Measurements from ENCODE around the gene DPP10. TPM values are rescaled to one million over a fixed set of nuclear protein-coding genes. Genes with fewer than 3 reads are reported as not detected.

Gene DPP10
- total and polyA plus RNA-seq, 2 of the 13 experiments (the other 11 are each of a cell fraction or from before 2014, with no cell fraction given): 0.95 to 1.7 TPM

GRCh38 chr2:115119086-115119485 is 676.6 kb downstream of the DPP10 start:
- ChIA-PET POLR2A (no interaction called here), CTCF (ENCODE audit: low intra/inter-chr PET ratio, low total read pairs) (no interaction called here)
- Histone ChIP-seq H3K27me3 (ENCODE audit: control insufficient read depth in 1 of 2, insufficient read depth in 2 of 2, low read length in 2 of 2) (no peaks in the 10 kb centered on the region), H3K4me2 (ENCODE audit: low read depth, low read length) (no peak overlapping the region), H3K9me3 (ENCODE audit: low read length) (peaks cover 83% of the 10 kb centered on the region), H3K4me3 (replicated peaks in 1 of 3; ENCODE audit: insufficient read depth in 1 of 3, low read depth in 2 of 3, low read length in 3 of 3) (no peak overlapping the region), H3K27ac (ENCODE audit: extremely low read length, insufficient read depth, low read length) (no peak overlapping the region), H4K20me1 (ENCODE audit: insufficient read depth, low read length) (no peaks in the 10 kb centered on the region), H3K9ac (ENCODE audit: insufficient read depth, low read depth, low read length) (no peak overlapping the region), H3K79me2 (ENCODE audit: insufficient read depth, low read length) (no peaks in the 10 kb centered on the region), H3K4me1 (ENCODE audit: insufficient read depth, low read length) (no peaks in the 10 kb centered on the region), H2AFZ (ENCODE audit: low read length) (no peak overlapping the region), H3K36me3 (replicated peaks in 1 of 2; ENCODE audit: control insufficient read depth in 1 of 2, insufficient read depth in 2 of 2, low read length in 2 of 2) (no peaks in the 10 kb centered on the region)
- intact Hi-C loops (cut with micrococcal nuclease; ENCODE audit: unreplicated experiment) (no loop called here), in situ Hi-C loops (cut with HindIII; ENCODE audit: extremely low pct_ligation_motif_present, low pct_unique_long_range_greater_than_20kb) (no loop called here)
- FAIRE-seq (no peak), DNase-seq (ENCODE audit: low spot score) (no peak), ATAC-seq (no peak)
- 0% methylated on average over 1 of the region's 1 CpG for WGBS (ENCODE audit: low lambda C conversion rate)
- no TSS peak for BruUV-seq (replicated peaks)
- TF ChIP-seq ZNF83 (CRISPR knock-in tag; IDR thresholded peaks at IDR 0.05; ENCODE audit: borderline replicate concordance) (no peak), ZNF263 (CRISPR knock-in tag; IDR thresholded peaks at IDR 0.05) (no peak), RNF2 (conservative IDR thresholded peaks at IDR 0.05; ENCODE audit: low read depth) (no peak), ZNF549 (CRISPR knock-in tag; IDR thresholded peaks at IDR 0.05) (no peak), MED13 (CRISPR knock-in tag; IDR thresholded peaks at IDR 0.05) (no peak), ZNF615 (CRISPR knock-in tag; IDR thresholded peaks at IDR 0.05; ENCODE audit: borderline replicate concordance) (no peak)
- TF ChIP-seq, protein P1, sequence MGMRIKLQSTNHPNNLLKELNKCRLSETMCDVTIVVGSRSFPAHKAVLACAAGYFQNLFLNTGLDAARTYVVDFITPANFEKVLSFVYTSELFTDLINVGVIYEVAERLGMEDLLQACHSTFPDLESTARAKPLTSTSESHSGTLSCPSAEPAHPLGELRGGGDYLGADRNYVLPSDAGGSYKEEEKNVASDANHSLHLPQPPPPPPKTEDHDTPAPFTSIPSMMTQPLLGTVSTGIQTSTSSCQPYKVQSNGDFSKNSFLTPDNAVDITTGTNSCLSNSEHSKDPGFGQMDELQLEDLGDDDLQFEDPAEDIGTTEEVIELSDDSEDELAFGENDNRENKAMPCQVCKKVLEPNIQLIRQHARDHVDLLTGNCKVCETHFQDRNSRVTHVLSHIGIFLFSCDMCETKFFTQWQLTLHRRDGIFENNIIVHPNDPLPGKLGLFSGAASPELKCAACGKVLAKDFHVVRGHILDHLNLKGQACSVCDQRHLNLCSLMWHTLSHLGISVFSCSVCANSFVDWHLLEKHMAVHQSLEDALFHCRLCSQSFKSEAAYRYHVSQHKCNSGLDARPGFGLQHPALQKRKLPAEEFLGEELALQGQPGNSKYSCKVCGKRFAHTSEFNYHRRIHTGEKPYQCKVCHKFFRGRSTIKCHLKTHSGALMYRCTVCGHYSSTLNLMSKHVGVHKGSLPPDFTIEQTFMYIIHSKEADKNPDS (CRISPR knock-in tag; IDR thresholded peaks at IDR 0.05): no peak

GRCh38 chr2:115122701-115123100 is 680.3 kb downstream of the DPP10 start:
- DNase-seq (ENCODE audit: low spot score) (no peak), ATAC-seq (no peak), FAIRE-seq (no peak)
- H3K4me3 ChIP-seq (replicated peaks in 1 of 3; ENCODE audit: insufficient read depth in 1 of 3, low read depth in 2 of 3, low read length in 3 of 3): no peak overlapping the region
- BruUV-seq (replicated peaks): no TSS peak
- ChIA-PET POLR2A (no interaction called here), CTCF (ENCODE audit: low intra/inter-chr PET ratio, low total read pairs) (no interaction called here)
- in situ Hi-C loops (cut with HindIII; ENCODE audit: extremely low pct_ligation_motif_present, low pct_unique_long_range_greater_than_20kb): no loop called here
- no peak overlapping the region for H3K27ac ChIP-seq (ENCODE audit: extremely low read length, insufficient read depth, low read length)
- WGBS (ENCODE audit: low lambda C conversion rate): 11% methylated on average over 2 of the region's 2 CpGs
- no peaks in the 10 kb centered on the region for H3K36me3 ChIP-seq (replicated peaks in 1 of 2; ENCODE audit: control insufficient read depth in 1 of 2, insufficient read depth in 2 of 2, low read length in 2 of 2)
- H4K20me1 ChIP-seq (ENCODE audit: insufficient read depth, low read length): no peaks in the 10 kb centered on the region
- H3K4me2 ChIP-seq (ENCODE audit: low read depth, low read length): no peak overlapping the region
- intact Hi-C loops (cut with micrococcal nuclease; ENCODE audit: unreplicated experiment): no loop called here
- no peaks in the 10 kb centered on the region for H3K4me1 ChIP-seq (ENCODE audit: insufficient read depth, low read length)
- H3K9me3 ChIP-seq (ENCODE audit: low read length): peaks cover 77% of the 10 kb centered on the region
- no peaks in the 10 kb centered on the region for H3K79me2 ChIP-seq (ENCODE audit: insufficient read depth, low read length)
- no peak overlapping the region for H2AFZ ChIP-seq (ENCODE audit: low read length)
- no peak overlapping the region for H3K9ac ChIP-seq (ENCODE audit: insufficient read depth, low read depth, low read length)
- H3K27me3 ChIP-seq (ENCODE audit: control insufficient read depth in 1 of 2, insufficient read depth in 2 of 2, low read length in 2 of 2): no peaks in the 10 kb centered on the region
- TF ChIP-seq NFATC3 (CRISPR knock-in tag; IDR thresholded peaks at IDR 0.05) (no peak), TCF7L2 (IDR thresholded peaks at IDR 0.05; ENCODE audit: low read depth, low read length) (no peak), KLF12 (CRISPR knock-in tag; IDR thresholded peaks at IDR 0.05; ENCODE audit: borderline replicate concordance) (no peak), ASH2L (IDR thresholded peaks at IDR 0.05; ENCODE audit: insufficient read length, low read depth, low read length) (no peak), FOXA1 (IDR thresholded peaks at IDR 0.05) (no peak), FOXA1 (CRISPR knock-in tag; IDR thresholded peaks at IDR 0.05) (no peak), NCOA5 (CRISPR knock-in tag; IDR thresholded peaks at IDR 0.05) (no peak), ZFYVE20 (CRISPR knock-in tag; IDR thresholded peaks at IDR 0.05; ENCODE audit: borderline replicate concordance, low read depth) (no peak)
- TF ChIP-seq, protein P2, sequence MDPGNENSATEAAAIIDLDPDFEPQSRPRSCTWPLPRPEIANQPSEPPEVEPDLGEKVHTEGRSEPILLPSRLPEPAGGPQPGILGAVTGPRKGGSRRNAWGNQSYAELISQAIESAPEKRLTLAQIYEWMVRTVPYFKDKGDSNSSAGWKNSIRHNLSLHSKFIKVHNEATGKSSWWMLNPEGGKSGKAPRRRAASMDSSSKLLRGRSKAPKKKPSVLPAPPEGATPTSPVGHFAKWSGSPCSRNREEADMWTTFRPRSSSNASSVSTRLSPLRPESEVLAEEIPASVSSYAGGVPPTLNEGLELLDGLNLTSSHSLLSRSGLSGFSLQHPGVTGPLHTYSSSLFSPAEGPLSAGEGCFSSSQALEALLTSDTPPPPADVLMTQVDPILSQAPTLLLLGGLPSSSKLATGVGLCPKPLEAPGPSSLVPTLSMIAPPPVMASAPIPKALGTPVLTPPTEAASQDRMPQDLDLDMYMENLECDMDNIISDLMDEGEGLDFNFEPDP (CRISPR knock-in tag; conservative IDR thresholded peaks at IDR 0.05): no peak

Data from HepG2 (cell line).